NCI-H2171 (cell line): ENCODE measurements around the gene RELN.
A peak's percentile ranks its signal among the peaks of the same experiment; 100 is the strongest.

Experiments
- DNase-seq: peaks from one replicate; lab custom pipeline; 2025; lab: John Stamatoyannopoulos, UW

The RELN gene

DNA sequence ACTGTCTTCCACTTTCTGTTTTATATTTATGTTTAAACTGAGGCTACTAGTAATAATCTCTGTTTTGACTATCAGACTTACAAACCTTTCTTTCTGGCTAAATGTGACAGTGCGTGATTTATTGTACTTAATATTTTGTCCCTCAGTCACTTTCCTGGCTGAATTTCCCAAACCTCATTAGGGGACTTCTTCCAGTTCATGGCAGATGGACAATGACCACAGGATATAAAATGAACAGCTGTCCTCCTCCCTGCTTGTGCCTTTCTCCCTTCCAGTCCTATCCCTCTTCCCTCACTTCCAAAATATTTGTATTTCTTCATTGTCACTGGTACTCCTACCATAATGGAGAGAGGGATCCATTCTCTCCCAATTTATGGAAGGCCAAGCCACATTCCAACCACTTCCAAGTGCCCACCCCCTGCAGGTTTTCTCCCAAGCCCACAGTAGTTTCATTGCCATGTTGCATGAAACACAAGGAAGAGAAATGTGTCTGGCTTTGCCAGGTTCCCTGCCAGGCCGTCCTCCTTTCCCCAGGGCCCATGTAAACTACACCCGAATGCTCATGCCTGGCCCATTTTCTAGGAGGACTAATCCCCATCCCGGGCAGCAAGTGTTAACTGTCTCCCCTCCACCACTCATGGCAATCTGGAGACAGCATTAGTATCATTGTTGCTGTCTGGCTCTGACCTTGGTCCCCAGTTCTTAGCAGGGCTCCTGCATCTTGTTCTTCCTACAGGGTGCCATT is 273.9 kb downstream of the RELN start:
- no peak for DNase-seq

DNA sequence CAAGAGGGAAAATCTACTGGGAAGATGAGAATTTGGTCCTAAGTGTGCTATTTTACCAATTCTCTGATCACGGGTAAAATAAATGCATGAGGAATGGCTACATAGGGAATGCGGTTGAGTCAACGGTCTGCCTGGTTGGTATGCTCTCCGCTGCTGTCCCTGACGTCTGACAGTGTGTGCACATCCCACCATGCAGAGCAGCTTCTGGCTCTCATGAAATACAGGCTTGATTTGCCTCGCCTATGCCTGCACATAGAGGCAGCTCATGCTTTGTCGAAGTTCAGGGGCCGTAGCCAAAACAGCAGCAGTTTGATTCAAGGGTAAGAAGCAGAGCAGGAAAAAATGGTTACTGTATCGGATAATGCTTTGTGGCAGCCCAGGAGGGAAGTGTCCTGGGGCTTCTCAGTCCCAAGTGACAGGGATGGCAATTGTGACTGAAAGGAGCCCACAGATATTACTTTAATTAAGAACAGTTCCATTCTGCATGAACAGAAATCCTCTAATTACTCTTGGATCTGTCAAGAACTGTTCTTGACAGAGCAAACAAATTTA is 275.0 kb downstream of the RELN start:
- DNase-seq = no peak

DNA sequence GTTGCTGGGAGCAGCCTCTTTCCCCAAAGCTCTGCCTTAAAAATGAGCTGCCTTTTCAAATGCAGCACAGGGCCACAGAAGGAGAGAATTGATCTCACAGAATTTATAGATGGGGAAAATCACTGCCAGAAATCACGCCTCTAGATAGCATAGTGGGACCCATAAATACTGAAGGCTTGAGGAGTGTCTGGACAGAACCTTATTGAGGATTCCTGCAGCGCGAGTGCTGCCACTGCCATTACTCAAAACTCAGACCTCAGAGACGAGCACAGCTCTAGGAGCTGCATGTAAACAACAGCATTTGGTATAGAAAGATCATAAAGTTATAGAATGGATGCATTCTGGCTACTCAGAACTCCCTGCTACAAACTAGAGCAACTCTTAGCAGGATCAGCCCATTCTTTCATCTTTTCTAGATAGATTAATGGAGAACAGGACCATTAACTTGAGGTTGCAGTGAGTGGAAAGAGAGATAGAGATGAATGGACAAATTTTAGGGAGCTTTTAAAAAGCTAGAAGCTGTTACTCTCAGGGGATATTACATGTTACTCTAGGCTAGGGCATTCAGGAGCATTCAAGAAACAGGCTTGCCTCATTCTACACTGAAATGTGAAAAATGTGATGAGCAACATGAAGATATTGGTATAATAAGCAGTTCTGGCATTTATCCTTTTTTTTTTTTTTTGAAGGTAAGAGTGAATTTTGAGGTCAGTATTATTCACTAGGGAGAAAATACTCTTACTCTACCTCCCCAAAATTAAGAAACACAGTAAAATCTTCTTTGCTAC is 276.3 kb downstream of the RELN start:
- DNase-seq = no peak

DNA sequence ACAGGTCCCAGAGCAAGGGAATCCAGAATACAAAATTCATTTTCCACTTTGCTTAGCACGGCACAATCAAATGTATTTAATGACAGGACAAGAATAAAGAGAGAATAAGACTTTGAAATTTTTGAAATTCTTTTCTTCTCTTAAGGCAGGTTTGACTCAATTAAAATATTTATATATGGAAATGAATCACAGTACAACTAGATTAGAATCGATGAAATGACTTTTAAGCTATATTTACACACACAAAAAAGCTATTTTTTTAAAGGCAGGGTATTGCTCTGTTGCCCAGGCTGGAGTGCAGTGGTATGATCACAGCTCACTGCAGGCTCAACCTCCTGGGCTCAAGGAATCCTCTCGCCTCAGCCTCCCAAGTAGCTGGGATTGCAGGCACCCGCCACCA is 278.0 kb downstream of the RELN start:
- DNase-seq = no peak

DNA sequence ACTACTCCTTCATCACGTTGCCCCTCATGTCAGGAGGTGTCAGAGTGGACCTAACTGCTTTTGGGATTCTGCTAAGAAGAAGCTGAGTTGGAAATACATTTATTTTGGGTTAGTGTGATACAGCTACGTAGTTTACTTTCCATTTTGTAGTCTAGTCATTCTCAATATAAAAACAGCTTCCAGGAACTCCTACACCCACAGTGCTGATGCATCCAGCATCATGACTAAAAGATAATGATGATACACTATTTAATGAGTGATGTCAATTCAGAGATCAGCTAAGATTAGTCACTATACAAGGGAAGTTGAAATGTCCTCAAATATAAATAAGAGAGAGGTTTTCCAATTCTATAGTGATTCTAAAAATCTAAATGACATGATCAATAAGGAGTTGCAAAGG is 279.2 kb downstream of the RELN start:
- DNase-seq = no peak

DNA sequence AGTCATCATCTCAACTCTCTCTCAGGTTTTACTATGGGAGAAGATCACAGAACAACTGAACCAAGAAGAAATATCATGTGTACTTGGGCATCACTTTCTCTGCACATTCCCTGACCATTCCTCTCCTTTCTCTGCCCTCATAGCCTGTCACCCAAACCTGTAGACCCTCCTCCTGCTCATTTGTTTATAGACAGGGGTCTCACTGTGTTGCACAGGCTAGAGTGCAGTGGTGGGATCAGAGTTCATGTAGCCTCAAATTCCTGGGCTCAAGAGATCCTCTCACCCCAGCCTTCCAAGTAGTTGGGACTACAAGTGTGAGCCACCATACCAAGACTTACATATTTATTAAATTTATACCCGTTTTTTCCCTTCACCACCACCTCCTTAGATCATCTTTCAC is 282.7 kb downstream of the RELN start:
- no peak for DNase-seq

DNA sequence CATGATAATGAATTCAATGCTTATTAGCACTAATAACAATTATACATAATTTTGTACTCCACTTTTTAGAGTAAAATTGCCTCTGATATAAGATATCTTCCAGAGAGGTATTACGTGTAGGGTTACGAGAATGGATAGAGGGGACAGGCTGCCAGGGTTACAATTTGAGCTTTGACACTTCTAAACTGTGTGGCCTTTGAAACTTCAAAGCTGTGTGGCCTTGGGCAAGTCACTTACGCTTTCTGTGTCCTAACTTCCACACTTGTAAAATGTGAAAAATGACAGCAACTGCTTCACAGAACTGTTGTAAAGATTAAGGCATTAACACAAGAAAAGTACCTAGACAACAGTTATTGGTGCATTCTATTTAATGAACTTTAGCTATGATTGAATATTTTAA is 283.9 kb downstream of the RELN start:
- no peak for DNase-seq

DNA sequence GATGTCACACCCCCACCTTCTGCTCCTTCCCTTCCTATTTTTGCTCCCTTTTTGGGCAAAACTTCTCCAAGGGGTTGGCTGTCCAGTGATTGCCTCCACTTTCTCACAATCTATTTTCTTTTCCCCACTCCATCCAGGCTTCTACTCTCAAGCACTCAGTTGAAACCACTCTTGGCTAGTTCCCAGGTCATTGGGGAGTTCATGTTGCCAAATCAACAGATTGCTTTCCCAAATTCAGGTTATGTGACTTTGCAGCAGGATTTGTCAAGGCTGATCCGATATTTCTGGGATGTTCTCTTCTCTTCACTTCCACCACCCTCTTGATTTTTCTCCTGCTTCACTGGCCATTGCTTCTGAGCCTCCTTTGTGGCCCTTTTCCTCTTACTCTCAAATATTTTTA is 284.8 kb downstream of the RELN start:
- peak; percentile 52 for DNase-seq

DNA sequence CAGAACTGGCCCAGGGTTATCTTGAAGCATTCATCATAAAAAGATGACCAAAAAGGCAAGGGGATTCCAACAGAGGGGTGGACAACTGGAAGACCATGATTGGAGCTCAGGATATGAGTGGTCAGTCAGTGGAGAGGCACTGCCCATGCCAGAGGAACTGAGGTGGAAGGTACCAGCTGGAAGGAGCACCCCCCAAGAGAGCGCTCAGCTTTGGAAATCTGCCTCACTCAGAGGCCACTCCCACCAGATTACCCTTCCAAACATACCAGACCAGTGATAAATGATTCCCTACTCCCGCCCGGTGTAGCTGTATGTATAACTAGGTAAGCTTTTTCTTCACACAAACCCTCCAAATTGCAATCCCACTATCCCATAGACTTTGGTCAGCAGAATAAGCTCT is 286.5 kb downstream of the RELN start:
- no peak for DNase-seq

DNA sequence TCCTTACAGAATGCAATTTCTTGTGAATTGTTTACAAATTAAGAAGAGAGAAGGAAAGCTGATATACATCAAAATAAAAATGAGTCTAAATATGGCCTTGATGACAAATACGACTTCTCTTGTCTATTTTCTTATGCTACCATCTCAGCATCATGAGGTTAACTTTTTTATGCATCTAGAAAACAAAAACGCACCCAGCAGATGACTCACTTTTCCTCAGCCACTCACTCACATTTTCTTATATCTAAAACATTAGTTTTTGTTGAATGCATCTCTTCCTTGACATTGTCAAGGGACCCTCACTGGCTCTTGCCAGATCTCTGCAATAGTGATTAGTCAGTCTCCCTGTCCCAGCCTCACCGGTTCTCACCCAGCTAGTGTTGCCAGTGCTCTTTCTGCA is 287.0 kb downstream of the RELN start:
- no peak for DNase-seq

DNA sequence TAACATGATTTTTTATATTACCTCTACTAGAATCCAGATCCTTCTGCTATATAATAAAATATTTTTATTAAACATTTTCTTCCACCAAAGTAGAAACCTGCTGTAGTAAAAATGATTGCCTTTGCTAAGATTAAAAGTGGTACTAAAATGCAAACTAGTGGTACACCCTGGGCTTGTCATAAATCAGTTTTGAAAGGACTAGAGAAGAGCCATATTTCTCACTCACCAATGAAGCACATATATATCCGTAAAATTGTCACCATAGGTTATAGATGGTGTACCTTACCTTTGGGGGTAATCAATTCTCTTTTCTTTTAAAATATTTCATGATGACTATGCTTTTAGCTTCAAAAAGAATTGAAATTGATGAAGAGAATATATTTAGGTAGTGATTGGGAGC is 290.4 kb downstream of the RELN start:
- no peak for DNase-seq

DNA sequence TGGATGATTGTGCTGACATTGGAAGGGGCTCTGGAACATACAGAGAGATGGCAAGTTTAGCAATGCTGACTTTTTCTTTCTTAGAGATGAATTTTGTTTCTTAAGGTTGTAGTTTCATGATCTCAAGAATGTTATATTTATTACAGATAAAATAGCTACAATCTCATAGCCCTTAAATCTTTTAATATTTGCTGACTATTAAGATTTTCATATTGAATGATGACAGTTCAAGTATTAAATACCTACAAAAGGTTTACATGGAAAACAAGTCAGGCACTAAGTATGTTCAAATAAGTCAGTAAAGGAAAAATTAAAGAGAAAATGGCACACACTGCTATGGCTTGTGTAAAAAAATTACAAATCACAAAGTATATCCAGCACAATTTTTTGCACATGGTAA is 291.4 kb downstream of the RELN start:
- DNase-seq = no peak

DNA sequence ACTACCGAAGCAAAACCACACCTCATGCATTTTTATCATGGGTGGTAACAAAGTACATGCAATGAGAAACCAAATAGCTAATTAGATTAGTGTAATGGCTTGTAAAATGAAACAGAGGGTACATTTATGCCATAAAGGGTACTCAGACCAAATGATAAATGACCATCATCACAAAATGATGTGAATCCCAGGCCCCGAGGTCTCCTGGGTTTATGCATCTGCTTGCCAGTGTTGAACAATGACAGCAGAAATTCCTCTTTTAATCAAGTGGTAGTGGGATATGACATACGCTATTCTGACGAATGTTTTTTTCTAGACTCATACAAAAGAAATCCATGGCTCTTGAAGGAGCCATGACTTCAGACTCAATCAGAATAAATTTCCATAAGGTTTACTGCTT is 293.9 kb downstream of the RELN start:
- DNase-seq = no peak

DNA sequence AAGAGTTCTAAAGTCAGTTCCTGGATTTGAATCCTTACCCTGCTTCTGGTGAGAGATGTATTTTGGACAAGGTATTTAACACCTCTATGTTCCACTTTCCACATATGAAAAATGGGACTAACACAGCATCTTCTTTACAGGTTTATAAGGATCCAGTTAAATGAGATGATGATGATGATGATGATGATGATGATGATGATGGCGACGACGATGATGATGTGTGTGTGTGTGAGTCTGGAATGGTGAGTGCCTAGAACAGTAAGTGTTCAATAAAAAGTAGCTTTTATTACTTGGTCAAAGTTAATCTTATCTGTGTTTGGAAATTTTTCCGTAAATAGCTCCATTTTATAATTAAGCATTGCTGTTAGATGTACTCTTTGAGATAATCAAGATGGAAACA is 295.2 kb downstream of the RELN start:
- no peak for DNase-seq

DNA sequence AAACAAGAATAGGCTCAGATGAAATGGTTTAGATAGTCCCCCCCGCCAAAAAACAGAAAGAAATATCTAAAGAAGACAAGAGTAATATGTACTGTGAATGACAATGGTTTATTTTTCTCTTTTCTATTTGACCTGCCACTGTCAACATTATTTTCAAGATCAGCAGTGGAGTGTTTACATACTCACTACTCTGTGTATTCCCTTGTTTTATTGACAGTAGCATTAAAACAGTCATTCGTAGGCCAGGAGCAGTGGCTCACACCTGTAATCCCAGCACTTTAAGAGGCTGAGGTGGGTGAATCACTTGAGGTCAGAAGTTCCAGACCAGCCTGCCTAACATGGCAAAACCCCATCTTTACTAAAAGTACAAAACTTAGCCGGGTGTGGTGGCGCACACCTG is 298.2 kb downstream of the RELN start:
- DNase-seq = no peak

DNA sequence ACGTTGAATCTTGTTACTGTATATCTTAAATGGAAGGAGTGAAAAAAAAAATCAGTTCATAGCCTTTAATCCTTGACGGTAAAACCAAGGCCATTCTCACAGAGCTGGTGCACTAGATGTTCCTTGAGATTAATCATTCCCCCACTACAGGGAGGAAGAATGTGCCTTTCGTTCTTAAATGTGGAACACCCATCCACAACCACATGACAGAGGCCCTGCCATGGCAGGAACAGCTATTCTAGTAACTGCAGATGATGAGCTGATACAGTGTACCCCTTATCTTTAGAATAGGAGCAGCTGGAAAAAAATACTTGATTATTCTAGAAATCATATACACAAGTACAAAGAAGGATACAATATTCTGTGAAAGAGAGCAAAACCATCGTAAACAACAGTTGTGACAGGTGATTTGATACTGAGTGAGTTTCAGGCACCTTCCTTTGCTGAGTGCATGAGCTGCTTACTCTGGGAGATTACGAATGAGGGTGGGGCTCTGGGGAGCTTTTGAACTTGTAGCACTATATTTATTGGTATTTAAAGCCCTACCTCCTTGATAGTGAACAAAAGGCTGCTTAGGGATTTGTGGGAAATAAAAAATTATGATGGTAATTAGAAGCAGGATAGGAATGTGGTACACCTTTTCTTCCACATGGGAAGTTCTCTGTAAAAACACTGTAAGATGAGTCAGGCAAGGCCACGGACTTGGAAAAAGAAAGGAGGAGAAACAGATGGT is 299.1 kb downstream of the RELN start:
- DNase-seq = peak; percentile 83

DNA sequence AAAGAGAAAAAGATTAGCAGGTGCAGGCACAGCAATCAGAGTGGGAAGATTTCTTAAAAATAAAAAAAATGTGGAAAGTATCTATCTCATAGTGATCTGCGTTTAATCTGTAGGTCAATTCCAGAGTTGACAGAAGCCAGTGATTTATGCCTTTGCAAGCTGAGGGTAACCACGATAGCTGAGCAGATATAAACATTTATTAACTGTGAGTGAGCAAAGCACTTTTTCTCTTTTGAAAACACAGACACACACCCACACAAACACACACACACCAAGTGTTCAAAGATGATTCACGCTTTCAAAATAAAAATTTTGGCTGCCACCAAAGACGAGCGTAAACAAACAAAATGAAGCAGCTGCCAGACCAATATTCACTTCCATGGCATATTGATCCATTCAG is 300.2 kb downstream of the RELN start:
- DNase-seq = no peak

DNA sequence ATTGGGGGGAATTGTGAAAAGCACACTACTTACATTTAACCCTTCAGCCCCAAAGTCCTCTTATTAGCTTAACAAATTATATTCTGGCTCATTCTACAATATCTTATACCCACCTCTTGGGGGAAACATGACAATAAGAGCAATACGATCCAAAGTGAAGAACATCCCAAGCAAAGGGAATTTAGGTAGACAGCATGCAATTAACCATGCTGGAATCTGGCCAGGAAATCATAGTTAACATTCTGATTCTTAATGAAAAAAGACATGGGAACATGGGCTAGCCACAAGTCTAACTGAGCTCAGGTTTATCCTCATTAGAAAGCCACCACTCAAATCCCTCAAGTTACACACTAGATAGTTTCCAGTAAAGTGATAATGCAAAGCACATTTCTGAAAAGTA is 301.5 kb downstream of the RELN start:
- peak; percentile 48 for DNase-seq

DNA sequence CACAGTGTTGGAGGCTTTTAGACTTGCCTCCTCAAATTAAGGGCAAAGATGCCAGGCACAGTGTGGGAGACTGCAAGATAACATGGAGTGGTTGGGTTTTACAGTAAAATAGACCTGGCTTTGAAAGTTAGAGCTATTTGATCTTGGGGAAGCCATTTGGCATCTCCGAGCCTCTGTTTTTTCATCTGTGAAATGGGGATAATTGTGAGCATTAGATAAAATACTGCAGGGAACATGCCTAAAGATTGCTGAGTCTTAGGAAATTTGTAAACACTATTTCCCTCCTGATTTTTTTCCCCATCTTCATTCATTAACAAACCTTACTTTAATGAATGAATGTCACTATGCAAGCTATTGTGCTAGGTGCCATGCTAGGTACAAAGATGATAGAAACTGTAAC is 302.2 kb downstream of the RELN start:
- no peak for DNase-seq

DNA sequence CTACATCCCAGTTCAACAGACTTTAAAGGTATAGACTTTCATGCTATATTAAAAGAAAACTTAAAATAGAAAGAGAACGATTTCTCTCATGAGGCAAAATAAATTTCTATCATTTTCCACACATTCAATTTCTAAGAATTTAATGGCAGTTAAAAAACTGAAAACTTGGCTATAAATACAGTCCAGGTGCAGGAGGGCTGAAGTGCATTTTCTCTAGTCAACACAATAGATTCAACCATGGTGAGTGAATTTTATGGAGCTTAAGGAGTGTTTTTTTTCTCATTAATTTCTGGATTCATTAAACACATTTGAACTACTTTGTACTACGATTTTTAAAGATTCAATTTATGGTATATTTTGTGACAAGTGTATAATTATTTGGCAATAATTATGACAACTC is 302.7 kb downstream of the RELN start:
- DNase-seq = peak; percentile 20

DNA sequence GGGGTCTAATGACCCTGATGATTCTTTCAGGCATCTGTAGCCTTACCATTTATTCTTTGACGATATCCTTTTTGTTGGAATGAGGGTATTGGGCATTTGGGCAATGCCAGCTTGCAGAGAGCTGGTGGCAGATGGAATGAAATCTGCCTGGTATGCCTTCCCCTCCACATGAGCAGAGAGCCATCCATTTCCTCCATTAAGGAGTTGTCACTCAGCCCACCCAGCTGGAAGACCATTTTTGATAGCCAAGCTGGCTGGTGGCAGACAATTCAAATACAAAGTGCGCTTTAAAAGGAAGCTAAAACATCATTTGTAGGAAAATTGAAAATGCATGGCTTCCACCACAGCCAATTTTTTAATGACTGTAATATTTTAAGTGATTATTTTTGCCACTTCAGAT is 303.4 kb downstream of the RELN start:
- peak; percentile 78 for DNase-seq

DNA sequence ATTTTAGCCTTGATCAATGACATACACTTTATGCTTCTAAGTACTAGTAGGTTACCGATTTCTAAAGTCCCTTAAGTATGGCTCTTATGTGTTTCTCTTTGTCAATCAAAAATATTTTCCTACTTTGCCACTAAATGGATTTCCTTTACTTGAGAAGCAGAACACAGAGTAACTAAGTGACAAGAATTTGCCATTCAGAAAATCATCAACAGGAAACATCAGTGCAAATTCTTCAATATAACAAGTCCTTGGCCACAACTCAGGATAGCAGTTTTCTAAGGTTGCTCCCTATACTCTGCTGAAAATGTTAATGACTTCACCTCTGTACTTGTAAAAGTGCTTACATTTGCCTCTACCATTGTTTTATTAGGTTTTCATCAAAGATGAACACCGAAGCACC is 303.8 kb downstream of the RELN start:
- DNase-seq = no peak

DNA sequence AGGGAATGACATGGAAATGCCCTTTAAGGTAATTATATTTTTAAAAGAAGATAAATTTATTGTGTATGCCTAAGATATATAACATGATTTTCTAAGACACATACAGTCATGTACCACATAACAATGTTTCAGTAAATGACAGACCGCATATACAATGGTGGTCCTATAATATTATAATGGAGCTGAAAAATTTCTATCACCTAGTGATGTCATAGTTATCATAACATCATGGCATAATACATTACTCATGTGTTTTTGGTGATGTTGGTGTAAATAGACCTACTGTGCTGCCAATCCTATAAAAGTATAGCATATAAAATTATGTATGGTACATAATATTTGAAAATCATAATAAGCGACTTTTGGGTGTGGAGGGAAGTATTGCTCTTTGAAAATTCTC is 306.1 kb downstream of the RELN start:
- DNase-seq = no peak
